Mesendoderm (in vitro differentiated cells): ENCODE measurements around the gene TUBA4A.
A peak's percentile ranks its signal among the peaks of the same experiment; 100 is the strongest.

Experiments used
- DNase-seq: peaks from one replicate; pipeline ENCODE4 v3.0.0; 2013
- H2AK5ac ChIP-seq: 2 replicates; pipeline ENCODE4 v1.6.1; 2013; ENCODE audit warnings: low read length, inconsistent platforms
- H2BK120ac ChIP-seq: 2 replicates; pipeline ENCODE4 v1.6.1; 2013; ENCODE audit warnings: low read depth, mild to moderate bottlenecking, low read length, moderate library complexity, mixed read lengths
- H2BK15ac ChIP-seq: replicated peaks from 2 replicates; pipeline ENCODE4 v1.6.1; 2013; ENCODE audit warnings: low read depth, mild to moderate bottlenecking, moderate library complexity
- H2BK5ac ChIP-seq: 2 replicates; pipeline ENCODE4 v1.6.1; 2013; ENCODE audit warnings: low read length, inconsistent platforms
- H3K18ac ChIP-seq: 2 replicates; pipeline ENCODE4 v1.6.1; 2013; ENCODE audit warnings: mild to moderate bottlenecking, low read length, mixed read lengths
- H3K23ac ChIP-seq: one replicate; pipeline ENCODE4 v1.6.1; 2013; ENCODE audit warnings: low read length
- H3K27ac ChIP-seq: 2 replicates; pipeline ENCODE4 v1.5.1; 2013; ENCODE audit warnings: low read depth, mild to moderate bottlenecking, inconsistent platforms, low read length, moderate library complexity
- H3K27me3 ChIP-seq: 2 replicates; pipeline ENCODE4 v1.6.1; 2013; ENCODE audit warnings: low read length, control low read depth, mild to moderate bottlenecking, inconsistent platforms; ENCODE audit not compliant: insufficient read depth, poor library complexity
- H3K36me3 ChIP-seq: 2 replicates; pipeline ENCODE4 v1.6.1; 2013; ENCODE audit warnings: low read length, inconsistent platforms; ENCODE audit not compliant: control insufficient read depth, insufficient read depth
- H3K4ac ChIP-seq: one replicate; pipeline ENCODE4 v1.6.1; 2013; ENCODE audit warnings: low read depth, mild to moderate bottlenecking, low read length, moderate library complexity
- H3K4me1 ChIP-seq: 2 replicates; pipeline ENCODE4 v1.6.1; 2013; ENCODE audit warnings: low read depth, low read length, inconsistent platforms; ENCODE audit not compliant: control insufficient read depth
- H3K4me2 ChIP-seq: 2 replicates; pipeline ENCODE4 v1.6.1; 2013; ENCODE audit warnings: low read length
- H3K4me3 ChIP-seq: 2 replicates; pipeline ENCODE4 v1.5.1; 2013; ENCODE audit warnings: mild to moderate bottlenecking, low read length
- H3K56ac ChIP-seq: one replicate; pipeline ENCODE4 v1.6.1; 2013; ENCODE audit warnings: low read length
- H3K79me1 ChIP-seq: 2 replicates; pipeline ENCODE4 v1.6.1; 2013; ENCODE audit warnings: low read length, inconsistent platforms
- H3K79me2 ChIP-seq: 2 replicates; pipeline ENCODE4 v1.6.1; 2013; ENCODE audit warnings: mild to moderate bottlenecking, low read length; ENCODE audit not compliant: control insufficient read depth, insufficient read depth
- H3K9ac ChIP-seq: 2 replicates; pipeline ENCODE4 v1.6.1; 2013; ENCODE audit warnings: low read length, inconsistent platforms
- H4K5ac ChIP-seq: one replicate; pipeline ENCODE4 v1.6.1; 2013; ENCODE audit warnings: low read length
- H4K8ac ChIP-seq: one replicate; pipeline ENCODE4 v1.6.1; 2013; ENCODE audit warnings: low read depth, mild to moderate bottlenecking, control low read depth, low read length, moderate library complexity
- WGBS: extraction: QIAGEN DNeasy Blood & Tissue Kit; methylation state at CpG from one replicate; pipeline ENCODE4 v1.1.7; 2013; ENCODE audit warnings: low lambda C conversion rate, missing lambda C conversion rate; ENCODE audit not compliant: insufficient coverage; ENCODE audit errors: extremely low coverage; 5-methylcytosine and 5-hydroxymethylcytosine counted together

The TUBA4A gene

GRCh38 chr2:219285373-219285735 lies 31.6 kb upstream of the TUBA4A start:
- H4K5ac ChIP-seq: no peak overlapping the region
- no peaks in the 10 kb centered on the region for H3K79me1 ChIP-seq
- H3K9ac ChIP-seq: peak overlapping the region; percentile 34

DNA sequence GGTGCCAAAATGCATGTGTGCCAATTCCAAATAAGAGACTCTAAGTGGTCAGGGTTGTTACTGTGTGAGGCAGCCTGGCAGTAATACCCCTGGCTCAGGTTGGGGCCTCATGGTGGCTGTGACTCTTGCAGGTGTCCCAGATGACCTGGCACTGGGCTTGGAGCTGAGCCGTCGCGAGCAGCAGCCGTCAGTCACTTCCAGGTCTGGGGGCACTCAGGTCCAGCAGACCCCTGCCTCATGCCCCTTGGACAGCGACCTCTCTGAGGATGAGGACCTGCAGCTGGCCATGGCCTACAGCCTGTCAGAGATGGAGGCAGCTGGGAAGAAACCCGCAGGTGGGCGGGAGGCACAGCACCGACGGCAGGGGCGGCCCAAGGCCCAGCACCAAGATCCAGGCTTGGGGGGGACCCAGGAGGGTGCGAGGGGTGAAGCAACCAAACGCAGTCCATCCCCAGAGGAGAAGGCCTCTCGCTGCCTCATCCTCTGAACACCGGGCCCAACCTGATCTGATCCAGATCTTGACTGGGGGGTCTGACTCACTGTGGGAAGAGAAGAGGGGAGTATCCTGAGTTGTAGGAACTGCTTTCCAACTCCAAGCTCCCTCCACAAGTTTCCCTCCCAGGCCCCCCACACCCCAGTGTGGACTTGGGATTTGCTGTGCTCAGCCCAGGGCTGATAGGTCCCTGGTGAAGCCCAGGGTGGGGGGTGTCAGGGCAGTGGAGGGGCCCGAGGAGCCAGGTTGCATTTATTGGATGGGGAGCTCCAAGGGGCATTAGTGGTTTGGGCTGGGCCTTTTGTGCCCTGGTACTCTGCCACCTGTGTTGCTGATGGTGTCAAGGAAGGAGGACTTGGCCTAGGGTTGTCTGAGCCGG lies 31.0 kb upstream of the TUBA4A start:
- Histone ChIP-seq H3K4ac (no peak overlapping the region), H4K8ac (no peak overlapping the region), H3K56ac (no peak overlapping the region), H3K4me3 (no peak overlapping the region), H2AK5ac (no peak overlapping the region), H4K5ac (no peak overlapping the region), H3K79me2 (no peaks in the 10 kb centered on the region), H3K27ac (no peak overlapping the region), H3K79me1 (no peaks in the 10 kb centered on the region), H3K27me3 (no peaks in the 10 kb centered on the region), H3K9ac (no peak overlapping the region), H3K4me2 (no peak overlapping the region), H2BK15ac (no peak overlapping the region), H2BK5ac (no peak overlapping the region), H3K18ac (no peak overlapping the region), H3K4me1 (peaks cover 15% of the 10 kb centered on the region), H3K23ac (no peak overlapping the region), H2BK120ac (no peak overlapping the region), H3K36me3 (no peaks in the 10 kb centered on the region)
- DNase-seq: no peak
- no CpG with 5 or more reads among the region's 16 CpGs for WGBS

More at GRCh38 chr2:219285373-219285735, 31.6 kb upstream of the TUBA4A start:
- Histone ChIP-seq H3K4me3 (no peak overlapping the region), H3K4me1 (peaks cover 10% of the 10 kb centered on the region), H3K36me3 (no peaks in the 10 kb centered on the region), H3K27ac (no peak overlapping the region), H3K18ac (no peak overlapping the region), H3K56ac (peak overlapping the region; percentile 64), H2BK120ac (no peak overlapping the region), H4K8ac (no peak overlapping the region), H2AK5ac (no peak overlapping the region), H3K4ac (no peak overlapping the region), H3K27me3 (no peaks in the 10 kb centered on the region), H2BK15ac (no peak overlapping the region), H3K79me2 (no peaks in the 10 kb centered on the region), H3K23ac (no peak overlapping the region), H3K4me2 (no peak overlapping the region), H2BK5ac (no peak overlapping the region)
- no CpG with 5 or more reads among the region's 12 CpGs for WGBS
- no peak for DNase-seq

DNA sequence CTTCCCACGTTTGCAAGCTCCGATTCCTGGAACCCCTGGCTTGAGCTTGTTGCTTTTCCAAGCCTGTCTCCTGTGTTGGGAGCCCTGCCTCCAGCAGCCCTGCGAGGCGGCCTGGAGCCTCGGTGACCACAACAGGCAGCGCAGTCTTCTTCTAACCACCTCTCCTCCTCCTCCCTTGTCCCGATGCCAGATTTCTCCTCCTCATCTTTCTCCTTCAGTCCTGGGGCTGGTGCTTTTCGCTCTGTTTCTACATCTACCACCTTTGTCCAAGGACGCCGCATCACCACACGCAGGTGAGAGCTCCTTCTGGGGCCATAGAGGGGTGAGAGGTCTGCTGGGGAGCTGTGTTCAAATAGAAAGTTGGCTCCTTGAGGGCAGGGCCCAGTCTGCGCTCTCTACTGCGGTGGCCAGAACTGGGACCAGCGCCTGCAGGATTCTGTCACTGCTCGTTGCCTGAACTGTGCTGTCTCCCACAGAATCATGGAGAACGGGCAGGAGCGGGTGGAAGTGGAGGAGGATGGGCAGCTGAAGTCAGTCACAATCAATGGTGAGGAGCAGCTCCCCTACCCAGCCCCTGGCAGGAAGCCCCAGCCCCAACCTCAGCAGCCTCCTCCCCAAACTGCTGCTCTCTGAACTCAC lies 29.3 kb upstream of the TUBA4A start:
- WGBS: no CpG with 5 or more reads among the region's 17 CpGs

GRCh38 chr2:219282375-219282774 lies 28.7 kb upstream of the TUBA4A start:
- no peak overlapping the region for H3K4ac ChIP-seq
- H3K18ac ChIP-seq: no peak overlapping the region
- no peaks in the 10 kb centered on the region for H3K27me3 ChIP-seq
- peaks cover 24% of the 10 kb centered on the region for H3K4me1 ChIP-seq
- DNase-seq: no peak
- no peaks in the 10 kb centered on the region for H3K36me3 ChIP-seq
- no peak overlapping the region for H3K23ac ChIP-seq
- H3K79me1 ChIP-seq: no peaks in the 10 kb centered on the region
- H3K27ac ChIP-seq: no peak overlapping the region
- no peak overlapping the region for H3K4me2 ChIP-seq
- no peak overlapping the region for H2AK5ac ChIP-seq
- H4K5ac ChIP-seq: no peak overlapping the region
- H3K79me2 ChIP-seq: no peaks in the 10 kb centered on the region
- no peak overlapping the region for H2BK15ac ChIP-seq
- no peak overlapping the region for H3K9ac ChIP-seq
- H3K56ac ChIP-seq: no peak overlapping the region
- WGBS: no CpG with 5 or more reads among the region's 5 CpGs
- no peak overlapping the region for H2BK5ac ChIP-seq
- no peak overlapping the region for H2BK120ac ChIP-seq
- H3K4me3 ChIP-seq: no peak overlapping the region
- H4K8ac ChIP-seq: no peak overlapping the region

More for the DNA sequence above, 29.3 kb upstream of the TUBA4A start:
- no peaks in the 10 kb centered on the region for H3K79me2 ChIP-seq
- no peak overlapping the region for H3K4me3 ChIP-seq
- no peak overlapping the region for H3K9ac ChIP-seq
- H2BK120ac ChIP-seq: no peak overlapping the region
- H2BK15ac ChIP-seq: no peak overlapping the region
- DNase-seq: no peak
- H3K56ac ChIP-seq: no peak overlapping the region
- H3K79me1 ChIP-seq: no peaks in the 10 kb centered on the region
- H3K4ac ChIP-seq: no peak overlapping the region
- H3K4me1 ChIP-seq: peaks cover 22% of the 10 kb centered on the region
- no peak overlapping the region for H4K5ac ChIP-seq
- no peak overlapping the region for H3K4me2 ChIP-seq
- no peak overlapping the region for H3K27ac ChIP-seq
- no peak overlapping the region for H2AK5ac ChIP-seq
- H3K27me3 ChIP-seq: no peaks in the 10 kb centered on the region
- H4K8ac ChIP-seq: no peak overlapping the region
- H3K23ac ChIP-seq: no peak overlapping the region
- no peak overlapping the region for H3K18ac ChIP-seq
- H3K36me3 ChIP-seq: no peaks in the 10 kb centered on the region
- no peak overlapping the region for H2BK5ac ChIP-seq

DNA sequence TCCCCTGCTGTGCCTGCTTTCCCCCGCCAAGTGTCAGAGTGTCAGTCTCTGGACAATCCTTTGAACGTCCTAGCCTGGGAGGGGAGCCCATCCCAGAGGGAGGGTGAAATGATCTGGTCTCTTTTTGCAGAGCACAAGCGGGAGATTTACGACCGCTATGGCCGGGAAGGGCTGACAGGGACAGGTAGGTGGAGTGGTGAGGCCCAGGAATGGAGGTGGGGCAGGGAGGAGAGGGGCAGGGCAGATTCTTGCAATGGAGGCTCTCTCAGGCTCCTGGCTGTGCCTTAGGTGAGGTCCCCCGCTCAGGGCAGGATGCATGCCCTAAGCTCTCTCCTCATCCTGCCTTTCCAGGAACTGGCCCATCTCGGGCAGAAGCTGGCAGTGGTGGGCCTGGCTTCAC lies 27.9 kb upstream of the TUBA4A start:
- no peak overlapping the region for H4K5ac ChIP-seq
- H3K56ac ChIP-seq: peak overlapping the region; percentile 3
- H3K79me2 ChIP-seq: no peaks in the 10 kb centered on the region

More for the DNA sequence above, 27.9 kb upstream of the TUBA4A start:
- H4K8ac ChIP-seq: no peak overlapping the region
- no peak overlapping the region for H2BK5ac ChIP-seq
- H3K4me3 ChIP-seq: no peak overlapping the region
- peaks cover 24% of the 10 kb centered on the region for H3K4me1 ChIP-seq
- no peak overlapping the region for H2BK15ac ChIP-seq
- no peak overlapping the region for H3K18ac ChIP-seq
- no peak overlapping the region for H3K23ac ChIP-seq
- H3K4ac ChIP-seq: peak overlapping the region; percentile 40
- H3K79me1 ChIP-seq: no peaks in the 10 kb centered on the region
- no peak overlapping the region for H2BK120ac ChIP-seq
- H3K27me3 ChIP-seq: no peaks in the 10 kb centered on the region
- DNase-seq: peak; percentile 31
- H3K9ac ChIP-seq: no peak overlapping the region
- H3K27ac ChIP-seq: no peak overlapping the region
- H3K4me2 ChIP-seq: no peak overlapping the region
- H3K36me3 ChIP-seq: no peaks in the 10 kb centered on the region
- H2AK5ac ChIP-seq: no peak overlapping the region
- WGBS: no CpG with 5 or more reads among the region's 8 CpGs
